ENCODE measurements around the gene TMEM258.

GRCh38 chr11:61810671-61811175 lies 18.3 kb upstream of the TMEM258 start:
- TF ChIP-seq POLR2AphosphoS5 (IDR thresholded peaks at IDR 0.05; ENCODE audit: borderline replicate concordance, low read depth, low read length) = no peak
- no peak for TF ChIP-seq EZH2 (IDR thresholded peaks at IDR 0.05)
- no peak for TF ChIP-seq FOXP2 (optimal IDR thresholded peaks at IDR 0.05; ENCODE audit: control extremely low read depth, extremely low read length, insufficient read depth)

All from SK-N-MC (cell line).